Left renal cortex interstitium (tissue), 4 donors: ENCODE results near the gene MAML3. TPM values are rescaled to one million over a fixed set of nuclear protein-coding genes. Genes with fewer than 3 reads are reported as not detected.

Experiments
- DNase-seq, 4 donors: peaks; one replicate each; pipeline ENCODE4 v3.0.0-alpha.2; 2013; ENCODE audit warnings: low read depth in 4 of 4, low spot score in 2 of 4, missing footprints in 1 of 4
- polyA plus RNA-seq, 4 donors: library from polyadenylated mRNA; unstranded; fragments of 120-200 nt; gene quantifications; one replicate each; pipeline ENCODE4 v1.2.1, GENCODE V29; 2013; ENCODE audit not compliant: insufficient read length in 4 of 4

MAML3 gene
- polyA plus RNA-seq, 4 donors = 14.8 to 22.5 (median 17.4) TPM

- no peak for DNase-seq
These were observed 320.7 kb downstream of the MAML3 start for GRCh38 chr4:139833151-139833910.

DNA sequence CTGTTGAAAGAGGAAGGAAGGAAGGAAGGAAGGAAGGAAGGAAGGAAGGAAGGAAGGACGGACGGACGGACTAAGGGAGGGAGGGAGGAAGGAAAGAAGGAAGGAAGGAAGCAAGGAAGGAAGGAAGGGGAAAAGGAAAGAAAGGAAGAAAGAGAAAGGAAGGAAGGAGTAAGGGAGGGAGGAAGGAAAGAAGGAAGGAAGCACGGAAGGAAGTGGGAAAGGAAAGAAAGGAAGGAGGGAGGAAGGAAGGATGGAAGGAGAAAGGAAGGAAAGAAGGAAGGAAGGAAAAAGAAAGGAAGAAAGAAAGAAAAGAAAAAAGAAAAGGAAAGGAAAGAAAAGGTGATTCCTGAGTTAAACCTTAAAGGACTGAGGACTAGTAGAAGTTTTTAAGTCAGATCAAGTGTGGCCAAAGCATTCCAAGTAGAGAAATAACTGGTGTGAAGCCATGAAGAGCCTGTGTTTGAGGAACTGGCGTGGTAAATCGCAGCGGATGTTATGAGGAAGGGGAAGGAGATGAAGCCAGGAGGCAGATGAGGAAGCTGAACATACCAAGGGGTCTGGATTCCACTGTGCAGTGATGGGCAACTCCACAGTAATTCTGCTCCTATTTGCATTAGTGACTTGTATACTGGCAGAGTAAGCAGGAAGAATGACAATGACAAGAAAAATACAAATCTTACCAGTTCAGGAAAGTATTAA lies 324.9 kb downstream of the MAML3 start:
- no peak for DNase-seq

- no peak for DNase-seq
These were observed 327.6 kb downstream of the MAML3 start for GRCh38 chr4:139826426-139826825.

DNA sequence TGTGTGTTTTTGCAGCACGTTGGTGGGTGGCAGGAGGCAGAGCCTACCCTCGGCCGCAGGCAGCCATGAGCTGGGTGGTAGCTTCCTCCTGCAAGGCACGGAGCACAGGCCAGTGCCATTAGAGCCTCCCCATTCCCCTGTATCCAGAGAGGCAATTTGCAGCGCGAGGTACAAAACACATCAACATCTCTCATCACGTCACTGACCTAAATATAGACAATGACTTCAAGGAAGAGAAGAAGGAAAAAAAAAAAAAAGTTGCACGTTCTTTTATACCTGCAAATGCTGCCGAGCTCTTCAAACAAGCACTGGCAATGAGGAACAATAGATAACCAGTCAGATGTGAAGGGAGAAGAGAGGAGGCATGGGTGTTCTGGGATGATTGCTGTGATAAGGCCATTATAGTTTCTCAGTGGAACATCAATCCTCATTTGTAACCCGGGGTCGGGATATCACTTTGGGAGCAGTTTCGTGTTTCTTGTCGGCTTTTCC lies 328.4 kb downstream of the MAML3 start:
- no peak for DNase-seq

DNA sequence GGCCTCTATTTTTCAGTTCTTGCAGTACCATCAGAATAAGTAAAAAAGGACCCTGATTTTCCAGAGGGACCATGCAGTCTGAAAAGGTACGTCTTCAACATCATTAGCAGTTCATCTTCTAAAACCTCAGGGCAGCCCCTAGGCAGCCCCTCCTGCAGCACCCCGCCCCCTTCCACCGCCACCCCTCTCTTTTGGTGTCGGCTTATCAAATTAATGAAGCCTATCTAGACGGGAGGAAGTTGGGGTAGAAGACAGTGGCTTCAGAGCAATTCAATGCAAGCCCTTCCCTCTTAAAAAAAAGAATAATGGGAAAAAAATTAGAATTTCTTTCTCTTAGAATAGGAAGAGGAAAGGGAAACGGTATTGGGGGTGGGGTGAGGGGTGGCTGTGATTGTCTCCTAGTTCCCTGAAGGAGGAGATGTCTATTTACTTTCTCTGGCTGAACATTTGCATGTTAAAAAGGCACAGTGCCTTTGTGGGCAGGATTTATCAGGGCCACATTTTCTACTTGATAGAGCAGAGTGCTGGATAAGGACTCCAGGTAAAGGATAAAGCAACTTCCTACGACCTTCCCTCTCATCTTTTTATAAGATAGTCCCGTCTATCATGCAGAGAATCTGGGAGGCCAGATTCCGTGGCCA lies 329.0 kb downstream of the MAML3 start:
- no peak for DNase-seq

- no peak for DNase-seq
These were observed 330.2 kb downstream of the MAML3 start for GRCh38 chr4:139823746-139824145.

GRCh38 chr4:139823345-139823744 lies 330.6 kb downstream of the MAML3 start:
- no peak for DNase-seq

DNA sequence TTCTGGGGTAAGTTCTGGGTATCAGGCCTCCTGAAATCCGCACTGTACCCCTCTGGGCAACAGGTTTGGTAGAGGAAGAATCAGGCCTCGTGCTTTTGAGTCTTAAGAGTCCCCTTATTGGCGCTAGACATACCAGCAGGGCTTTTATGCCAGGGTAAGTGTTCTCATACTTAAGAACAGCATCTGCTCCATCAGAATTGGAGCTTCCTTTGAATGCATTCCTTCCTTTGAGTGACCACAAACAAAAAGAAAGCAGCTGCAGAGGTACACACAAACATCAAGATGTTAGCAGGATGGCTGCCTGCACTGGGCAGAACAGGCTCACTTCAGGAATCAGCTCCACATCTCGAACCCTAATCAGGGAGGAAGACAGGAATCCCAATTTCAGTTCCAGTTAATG lies 331.6 kb downstream of the MAML3 start:
- DNase-seq = no peak

DNA sequence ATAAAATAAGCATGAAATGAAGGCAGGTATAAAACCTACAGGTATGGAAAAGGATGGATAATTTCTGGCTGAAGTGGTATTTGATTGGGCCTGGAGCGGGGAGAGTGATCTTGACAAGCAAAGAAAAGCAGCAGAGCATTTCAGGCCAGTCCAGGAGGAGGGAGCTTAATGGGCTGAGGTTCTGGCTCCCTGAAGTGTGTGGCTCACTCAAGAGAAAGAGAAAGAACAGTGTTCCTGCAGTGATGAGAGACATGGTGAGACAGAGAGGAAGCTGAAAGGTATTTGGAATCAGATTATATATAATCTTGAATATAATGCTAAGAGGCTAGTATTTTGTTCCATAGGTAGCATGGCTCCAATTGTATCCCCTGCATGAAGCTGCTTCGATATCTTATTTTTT lies 334.9 kb downstream of the MAML3 start:
- no peak for DNase-seq

DNA sequence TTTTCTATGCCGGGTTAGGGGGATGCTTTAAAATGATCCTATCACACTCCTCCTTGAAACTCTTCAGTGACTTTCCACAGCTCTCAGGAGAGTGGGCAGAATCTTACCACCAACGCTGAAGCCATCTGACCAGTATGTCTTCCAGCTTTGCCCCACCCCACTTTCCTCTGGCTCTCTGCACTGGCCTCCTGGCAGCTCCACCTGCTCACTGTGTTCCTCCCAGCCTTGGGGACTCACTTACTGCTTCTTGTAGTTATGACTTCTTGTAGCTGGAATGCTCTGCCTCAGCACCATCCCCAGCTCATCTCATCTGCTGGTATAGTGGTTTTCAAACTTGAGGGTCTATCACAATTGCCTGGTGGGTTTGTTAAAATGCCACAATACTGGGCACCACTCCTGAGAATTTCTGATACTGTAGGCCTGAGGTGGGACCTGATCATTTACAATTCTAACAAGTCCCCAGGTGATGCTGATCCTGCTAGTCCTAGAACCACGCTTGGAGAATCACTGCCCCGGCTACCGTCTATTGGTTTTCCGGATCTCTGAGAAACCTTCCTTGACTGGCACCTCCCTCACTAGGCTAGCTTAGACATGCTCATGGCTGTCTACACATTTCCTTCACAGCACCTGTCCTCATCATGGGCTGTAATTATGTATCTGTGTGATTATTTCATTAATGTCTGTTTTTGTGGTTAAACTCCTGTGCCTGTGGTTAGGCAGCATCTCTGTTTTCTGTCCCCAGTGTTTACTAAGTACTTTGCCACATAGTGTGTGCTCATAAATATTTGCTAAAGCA lies 336.1 kb downstream of the MAML3 start:
- no peak for DNase-seq

- no peak for DNase-seq
These were observed 337.1 kb downstream of the MAML3 start for GRCh38 chr4:139816856-139817255.

- DNase-seq = peak in 2 of 4 donors; percentile 54 to 69
These were observed 338.0 kb downstream of the MAML3 start for GRCh38 chr4:139815778-139816601.

DNA sequence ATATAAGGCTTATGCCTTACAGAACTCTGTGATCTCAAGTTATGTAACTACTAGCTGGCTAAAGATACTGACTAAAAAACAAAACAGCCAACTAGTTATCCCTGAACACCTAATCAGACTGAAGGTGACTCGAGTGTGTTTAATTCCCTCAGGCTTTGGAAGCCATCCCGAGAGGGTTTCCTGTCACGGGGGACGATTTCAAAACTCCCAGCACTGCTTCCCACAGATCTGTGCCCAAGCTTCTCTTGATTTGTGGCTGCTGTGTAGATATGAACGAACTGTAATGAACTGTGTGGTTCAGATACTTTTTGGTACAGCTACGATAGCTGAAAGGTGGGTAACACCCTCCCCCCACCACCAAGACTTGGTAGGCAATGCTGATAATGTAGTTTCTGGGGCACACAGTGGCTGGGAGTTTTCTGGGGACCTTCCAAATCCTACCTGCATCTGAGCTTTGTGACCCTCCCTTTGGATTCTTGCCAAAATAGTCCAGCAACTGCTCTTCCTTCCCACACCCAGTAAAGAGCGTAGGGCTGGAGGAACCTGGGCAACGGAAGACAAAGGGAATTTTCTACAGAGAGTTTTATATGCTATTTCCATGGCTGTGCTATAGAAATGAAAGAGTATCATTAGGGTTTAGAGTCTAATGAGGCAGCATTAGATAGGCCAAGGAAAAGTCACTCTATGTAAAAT lies 339.5 kb downstream of the MAML3 start:
- DNase-seq = no peak

GRCh38 chr4:139813881-139814280 lies 340.1 kb downstream of the MAML3 start:
- no peak for DNase-seq

DNA sequence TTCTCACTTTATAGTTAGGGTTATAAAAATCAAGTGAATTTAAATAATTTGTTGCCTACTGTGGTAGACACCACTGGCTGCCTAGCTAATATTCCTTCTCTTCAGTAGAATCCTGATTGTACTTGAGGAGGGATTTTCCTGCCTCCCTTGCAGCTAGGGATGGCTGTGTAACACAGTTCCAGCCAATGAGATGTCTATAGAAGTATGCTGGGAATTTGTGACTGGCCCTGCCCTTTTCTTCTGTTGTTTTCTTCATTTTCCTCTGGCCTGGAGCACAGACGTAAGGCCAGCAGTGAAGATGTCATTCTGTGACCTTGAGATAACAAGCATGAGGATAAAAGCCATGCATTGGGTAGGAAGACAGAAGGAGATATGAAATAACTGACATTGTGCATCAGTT lies 343.3 kb downstream of the MAML3 start:
- DNase-seq = no peak

- no peak for DNase-seq
These were observed 344.2 kb downstream of the MAML3 start for GRCh38 chr4:139809757-139810140.

DNA sequence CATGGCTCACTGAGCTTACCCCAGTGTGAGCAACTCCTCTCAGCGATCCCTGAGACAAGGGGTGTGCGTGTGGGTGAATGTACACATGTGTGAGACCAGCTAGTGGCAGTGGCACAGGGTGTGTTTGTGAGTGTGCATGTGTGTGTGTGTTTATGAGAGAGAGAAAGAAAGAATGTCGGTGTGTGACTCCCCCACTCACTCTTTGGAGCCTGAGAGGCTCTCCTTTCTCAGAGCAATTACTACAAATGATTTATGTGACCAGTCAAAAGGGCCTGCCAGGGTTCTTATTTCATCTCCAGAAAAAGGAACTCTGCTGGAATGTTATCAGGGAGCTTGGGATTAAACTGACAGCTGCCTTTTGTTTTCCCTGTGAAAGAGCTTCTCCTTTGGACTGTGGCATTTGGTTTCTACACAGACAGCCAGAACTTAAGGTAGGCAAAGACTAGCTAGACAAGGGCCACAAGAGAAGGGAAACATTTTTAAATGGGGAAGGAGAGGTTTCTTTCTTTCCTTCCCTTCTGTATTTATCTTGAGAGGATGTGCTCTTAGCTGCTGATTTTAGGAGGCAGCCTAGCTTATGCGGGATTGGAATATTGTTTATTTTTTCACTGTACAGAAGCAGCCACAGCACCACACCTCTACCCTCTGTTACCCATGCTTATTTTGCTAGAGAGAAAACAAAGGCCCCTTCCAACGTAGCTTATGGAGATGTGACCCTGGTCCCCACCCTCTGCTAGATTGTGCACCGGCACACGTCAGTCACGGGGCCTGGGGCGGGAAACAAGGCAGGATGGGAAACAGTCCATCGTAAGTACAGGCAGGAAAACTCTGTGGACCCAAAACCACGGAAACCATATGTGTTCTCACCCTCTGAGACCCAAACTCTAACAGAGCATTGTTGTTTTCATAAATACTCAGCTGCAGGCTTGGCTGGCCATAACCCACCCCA lies 344.9 kb downstream of the MAML3 start:
- peak; percentile 64 to 87 (median 78) for DNase-seq

DNA sequence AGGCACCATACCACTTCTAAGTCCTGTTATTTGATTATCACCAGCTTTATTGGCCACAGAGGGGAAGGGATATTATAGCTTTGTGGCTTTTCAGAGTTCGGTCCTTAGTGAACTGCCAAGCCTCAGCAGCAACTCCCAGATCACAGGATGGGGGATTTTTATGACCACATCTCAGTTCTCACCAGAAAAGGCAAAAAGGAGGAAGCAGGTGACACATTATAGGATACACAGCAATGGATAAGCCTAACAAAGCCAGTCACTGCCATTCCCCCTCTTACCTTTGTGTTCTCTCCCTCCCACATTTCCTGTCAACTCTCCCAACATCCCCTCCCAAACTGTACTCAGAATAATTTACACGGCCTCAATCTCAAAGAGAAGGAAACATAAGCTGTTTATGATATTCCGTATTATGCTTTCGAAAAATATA lies 345.6 kb downstream of the MAML3 start:
- DNase-seq = peak in 1 of 4 donors; percentile 87
